ENCODE data around the gene ADRA2C.

The ADRA2C gene

DNA sequence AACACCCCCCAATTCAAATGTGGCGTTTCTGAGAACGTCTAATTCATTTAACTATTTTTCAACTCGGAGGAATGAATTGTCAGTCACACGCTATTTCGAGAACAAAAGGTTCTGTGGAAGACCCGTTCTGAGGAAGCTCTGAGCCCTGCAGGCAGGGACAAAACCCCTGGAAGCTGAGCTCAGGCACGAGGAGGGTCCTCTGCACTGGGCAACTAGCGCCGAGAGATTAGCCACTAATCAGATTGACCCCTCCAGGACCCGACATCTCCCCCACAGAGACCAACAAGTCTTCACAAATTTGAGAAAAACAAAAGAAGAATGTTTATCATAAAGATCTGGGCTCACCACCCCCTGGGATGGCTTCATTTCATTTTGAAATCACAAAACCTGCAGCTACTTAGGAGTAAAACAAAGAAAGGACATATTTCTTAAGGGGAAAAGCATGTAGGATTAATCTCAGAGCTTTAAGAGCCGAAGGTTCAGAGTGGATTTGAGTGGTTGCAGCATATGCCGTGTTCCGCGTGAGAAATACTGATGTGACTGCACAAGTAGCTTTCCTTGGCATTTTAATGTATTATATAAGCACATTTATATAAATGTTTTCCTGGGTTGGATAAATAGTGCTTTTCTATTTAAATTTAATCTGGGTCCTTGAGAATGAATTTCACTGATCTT, 41.8 kb downstream of the ADRA2C start:
- no peak for DNase-seq
- H3K4me1 ChIP-seq: peaks cover 7% of the 10 kb centered on the region
- no peaks in the 10 kb centered on the region for H3K36me3 ChIP-seq
- TF ChIP-seq, protein P1, sequence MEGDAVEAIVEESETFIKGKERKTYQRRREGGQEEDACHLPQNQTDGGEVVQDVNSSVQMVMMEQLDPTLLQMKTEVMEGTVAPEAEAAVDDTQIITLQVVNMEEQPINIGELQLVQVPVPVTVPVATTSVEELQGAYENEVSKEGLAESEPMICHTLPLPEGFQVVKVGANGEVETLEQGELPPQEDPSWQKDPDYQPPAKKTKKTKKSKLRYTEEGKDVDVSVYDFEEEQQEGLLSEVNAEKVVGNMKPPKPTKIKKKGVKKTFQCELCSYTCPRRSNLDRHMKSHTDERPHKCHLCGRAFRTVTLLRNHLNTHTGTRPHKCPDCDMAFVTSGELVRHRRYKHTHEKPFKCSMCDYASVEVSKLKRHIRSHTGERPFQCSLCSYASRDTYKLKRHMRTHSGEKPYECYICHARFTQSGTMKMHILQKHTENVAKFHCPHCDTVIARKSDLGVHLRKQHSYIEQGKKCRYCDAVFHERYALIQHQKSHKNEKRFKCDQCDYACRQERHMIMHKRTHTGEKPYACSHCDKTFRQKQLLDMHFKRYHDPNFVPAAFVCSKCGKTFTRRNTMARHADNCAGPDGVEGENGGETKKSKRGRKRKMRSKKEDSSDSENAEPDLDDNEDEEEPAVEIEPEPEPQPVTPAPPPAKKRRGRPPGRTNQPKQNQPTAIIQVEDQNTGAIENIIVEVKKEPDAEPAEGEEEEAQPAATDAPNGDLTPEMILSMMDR (IDR thresholded peaks at IDR 0.05; ENCODE audit: low read depth, low read length): no peak
- H3K4me3 ChIP-seq (ENCODE audit: low read depth, low read length): no peak overlapping the region
- H3K9me3 ChIP-seq: no peaks in the 10 kb centered on the region
- no peaks in the 10 kb centered on the region for H3K27me3 ChIP-seq

DNA sequence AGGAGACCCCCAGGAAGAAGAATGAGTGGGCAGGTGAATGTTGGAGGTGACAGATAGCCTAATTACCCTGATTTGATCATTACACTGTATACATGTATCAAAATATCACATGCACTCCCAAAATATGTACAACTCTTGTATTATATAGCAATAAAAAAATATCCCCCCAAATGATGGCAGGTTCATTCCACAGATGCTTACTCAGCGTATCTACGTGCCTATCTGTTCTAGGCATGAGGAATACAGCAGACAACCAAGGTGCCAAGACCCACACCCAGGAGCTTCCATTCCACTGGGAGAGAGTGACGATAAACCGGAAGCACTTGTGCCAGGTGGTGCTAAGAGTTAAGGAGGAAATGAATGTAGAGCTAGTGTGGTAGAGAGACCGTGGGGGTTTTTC, 42.4 kb downstream of the ADRA2C start:
- TF ChIP-seq, protein P1 (IDR thresholded peaks at IDR 0.05; ENCODE audit: low read depth, low read length): no peak
- H3K4me1 ChIP-seq: peaks cover 7% of the 10 kb centered on the region

DNA sequence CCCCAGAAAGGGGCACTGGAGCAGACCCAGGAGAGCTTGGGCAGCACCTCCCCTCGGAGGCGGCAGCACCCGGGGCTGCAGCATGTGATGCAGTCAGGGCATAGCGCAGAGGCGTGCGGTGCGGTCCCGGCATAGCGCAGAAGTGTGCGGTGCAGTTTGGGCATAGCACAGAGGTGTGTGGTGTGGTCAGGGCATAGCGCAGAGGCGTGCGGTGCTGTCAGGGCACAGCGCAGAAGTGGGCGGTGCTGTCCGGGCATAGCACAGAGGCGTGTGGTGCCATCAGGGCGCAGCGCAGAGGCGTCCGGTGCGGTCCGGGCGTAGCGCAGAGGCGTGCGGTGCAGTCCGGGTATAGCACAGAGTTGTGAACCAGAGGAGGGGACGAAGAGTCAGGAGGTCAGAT, 42.8 kb downstream of the ADRA2C start:
- no peaks in the 10 kb centered on the region for H3K27me3 ChIP-seq
- H3K4me3 ChIP-seq (ENCODE audit: low read depth, low read length): no peak overlapping the region
- DNase-seq: no peak
- peaks cover 7% of the 10 kb centered on the region for H3K4me1 ChIP-seq
- TF ChIP-seq, protein P1 (IDR thresholded peaks at IDR 0.05; ENCODE audit: low read depth, low read length): no peak
- no peaks in the 10 kb centered on the region for H3K36me3 ChIP-seq
- no peaks in the 10 kb centered on the region for H3K9me3 ChIP-seq

More for the DNA sequence above, 42.4 kb downstream of the ADRA2C start:
- no peak for DNase-seq
- no peaks in the 10 kb centered on the region for H3K9me3 ChIP-seq
- H3K36me3 ChIP-seq: no peaks in the 10 kb centered on the region
- H3K4me3 ChIP-seq (ENCODE audit: low read depth, low read length): no peak overlapping the region
- no peaks in the 10 kb centered on the region for H3K27me3 ChIP-seq

DNA sequence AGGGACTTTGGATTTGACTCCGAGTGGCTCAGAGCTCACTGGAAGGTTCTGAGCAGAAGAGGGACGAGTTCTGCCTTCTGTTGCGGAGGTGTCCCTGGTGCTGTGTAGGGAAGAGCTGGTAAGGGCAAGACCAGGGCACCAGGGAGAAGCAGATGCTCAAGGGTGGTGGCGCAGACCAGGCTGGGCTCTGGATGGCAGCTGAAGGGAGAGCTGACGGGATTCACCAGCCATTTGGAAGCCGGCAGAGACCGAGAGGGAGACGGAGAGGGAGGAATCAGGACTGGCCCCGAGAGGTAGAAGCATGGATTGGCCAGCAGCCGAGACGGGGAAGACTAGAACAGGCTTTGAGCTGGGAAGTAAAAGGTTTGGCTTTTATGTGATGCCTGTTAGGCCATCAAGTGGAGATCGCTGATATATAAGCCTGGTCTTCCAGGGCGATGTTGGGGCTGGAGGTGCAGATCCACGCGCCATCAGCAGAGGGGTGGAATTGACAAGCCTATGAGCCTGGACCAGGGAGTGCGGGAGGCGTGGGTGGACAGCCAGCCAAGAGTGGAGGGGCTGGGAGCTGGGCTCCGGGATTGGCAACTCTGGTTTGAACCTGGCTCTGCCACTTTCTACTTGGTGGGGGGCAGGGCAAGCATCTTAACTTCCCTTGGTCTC, 43.4 kb downstream of the ADRA2C start:
- Histone ChIP-seq H3K4me1 (peaks cover 7% of the 10 kb centered on the region), H3K36me3 (no peaks in the 10 kb centered on the region), H3K27me3 (no peaks in the 10 kb centered on the region), H3K9me3 (no peaks in the 10 kb centered on the region), H3K4me3 (ENCODE audit: low read depth, low read length) (no peak overlapping the region)
- TF ChIP-seq, protein P1 (IDR thresholded peaks at IDR 0.05; ENCODE audit: low read depth, low read length): no peak
- DNase-seq: no peak

DNA sequence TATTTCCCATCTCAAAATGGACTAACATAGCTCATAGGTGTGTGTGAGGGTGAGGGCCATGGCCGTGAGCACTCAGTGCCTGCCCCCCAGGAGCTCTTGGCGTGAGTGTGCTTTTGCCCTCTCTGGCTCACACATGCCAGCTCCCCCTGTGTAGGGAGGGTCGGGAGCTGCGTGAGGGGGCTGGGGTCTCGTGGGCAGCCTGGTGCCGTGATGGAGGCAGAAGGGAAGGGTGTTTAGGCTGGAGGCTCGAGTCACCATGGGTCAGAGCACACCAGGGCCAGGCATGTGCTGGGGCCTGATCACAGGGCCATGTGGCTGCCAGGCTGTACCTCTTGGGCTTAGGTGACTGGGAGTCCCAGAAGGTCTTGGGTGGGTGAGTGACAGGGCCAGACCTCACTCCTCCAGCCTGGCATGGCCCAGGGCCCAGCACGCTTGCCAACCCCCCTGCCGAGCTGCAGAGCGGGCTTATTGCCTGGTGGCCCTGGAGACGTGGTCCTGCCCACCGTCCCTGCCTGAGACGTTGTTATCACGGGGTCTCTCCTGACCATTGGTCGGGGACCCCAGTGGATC, 44.0 kb downstream of the ADRA2C start:
- TF ChIP-seq, protein P1 (IDR thresholded peaks at IDR 0.05; ENCODE audit: low read depth, low read length): no peak
- DNase-seq: peak; percentile 34
- Histone ChIP-seq H3K9me3 (no peaks in the 10 kb centered on the region), H3K4me3 (ENCODE audit: low read depth, low read length) (no peak overlapping the region), H3K27me3 (no peaks in the 10 kb centered on the region), H3K36me3 (no peaks in the 10 kb centered on the region), H3K4me1 (peaks cover 7% of the 10 kb centered on the region)
